Osteoblast (primary cell): ENCODE data around the gene F10. TPM values are rescaled to one million over a fixed set of nuclear protein-coding genes. Genes with fewer than 3 reads are reported as not detected.

ENCODE experiments used
- DNase-seq: peaks from one replicate; pipeline ENCODE4 v3.0.0; 2011; ENCODE audit warnings: low spot score, mixed read lengths; ENCODE audit not compliant: insufficient read length; ENCODE audit errors: missing footprints
- H2AFZ ChIP-seq: 2 replicates; pipeline ENCODE4 v1.6.0; 2011; ENCODE audit warnings: mild to moderate bottlenecking, low read length
- H3K27ac ChIP-seq: 2 replicates; pipeline ENCODE4 v1.5.1; 2011; ENCODE audit warnings: mild to moderate bottlenecking, low read depth, low read length, moderate library complexity
- H3K27me3 ChIP-seq: 2 replicates; pipeline ENCODE4 v1.6.0; 2012; ENCODE audit warnings: mild to moderate bottlenecking, control low read depth, inconsistent platforms, low read length, moderate library complexity; ENCODE audit not compliant: insufficient read depth
- H3K36me3 ChIP-seq: 2 replicates; pipeline ENCODE4 v1.5.1; 2011; ENCODE audit warnings: mild to moderate bottlenecking, low read length, control low read depth, moderate library complexity; ENCODE audit not compliant: insufficient read depth
- H3K4me1 ChIP-seq: 2 replicates; pipeline ENCODE4 v1.5.1; 2011; ENCODE audit warnings: mild to moderate bottlenecking, low read length, control low read depth, moderate library complexity; ENCODE audit not compliant: insufficient read depth
- H3K4me2 ChIP-seq: 2 replicates; pipeline ENCODE4 v1.6.0; 2011; ENCODE audit warnings: mild to moderate bottlenecking, low read length; ENCODE audit not compliant: insufficient read depth
- H3K4me3 ChIP-seq: fragments of 200-600 bp; sonication (generic); 3 replicates; pipeline ENCODE4 v1.5.1; 2012; ENCODE audit warnings: mild to moderate bottlenecking, low read length, inconsistent platforms; ENCODE audit not compliant: insufficient read depth
- H3K79me2 ChIP-seq: 2 replicates; pipeline ENCODE4 v1.6.0; 2012; ENCODE audit warnings: mild to moderate bottlenecking, low read length, control low read depth, inconsistent platforms; ENCODE audit not compliant: insufficient read depth
- H3K9me3 ChIP-seq: 2 replicates; pipeline ENCODE4 v1.5.1; 2011; ENCODE audit warnings: low read depth, low read length, control low read depth
- H4K20me1 ChIP-seq: 2 replicates; pipeline ENCODE4 v1.6.0; 2012; ENCODE audit warnings: mild to moderate bottlenecking, low read length, control low read depth; ENCODE audit not compliant: insufficient read depth
- CTCF ChIP-seq: IDR thresholded peaks from 2 replicates; pipeline ENCODE4 v1.5.1; 2011; ENCODE audit warnings: mild to moderate bottlenecking, low read depth, low read length, moderate library complexity; ENCODE audit errors: extremely low read depth
- total RNA-seq: library from RNA; depleted of rRNA; stranded (reverse); fragments of >200 nt; gene quantifications from 2 replicates; pipeline ENCODE4 v1.2.3, GENCODE V29; 2012

F10 gene
- total RNA-seq, 1 donor = not detected

- Histone ChIP-seq H3K4me1 (peaks cover 21% of the 10 kb centered on the region), H3K36me3 (peaks cover 44% of the 10 kb centered on the region), H3K27ac (peak overlapping the region; percentile 96), H3K27me3 (no peaks in the 10 kb centered on the region), H3K4me2 (no peak overlapping the region), H4K20me1 (no peaks in the 10 kb centered on the region), H2AFZ (no peak overlapping the region), H3K79me2 (peaks cover 28% of the 10 kb centered on the region), H3K9me3 (no peaks in the 10 kb centered on the region), H3K4me3 (no peak overlapping the region)
- no peak for DNase-seq
- TF ChIP-seq CTCF = no peak
These were observed 63.7 kb downstream of the F10 start for GRCh38 chr13:113186061-113186900.

GRCh38 chr13:113187263-113187669 is 64.7 kb downstream of the F10 start:
- no peaks in the 10 kb centered on the region for H4K20me1 ChIP-seq
- peak overlapping the region; percentile 39 for H3K4me3 ChIP-seq
- peaks cover 33% of the 10 kb centered on the region for H3K79me2 ChIP-seq
- H3K4me2 ChIP-seq = peak overlapping the region; percentile 79
- no peaks in the 10 kb centered on the region for H3K27me3 ChIP-seq
- no peaks in the 10 kb centered on the region for H3K9me3 ChIP-seq
- no peak for TF ChIP-seq CTCF
- peaks cover 53% of the 10 kb centered on the region for H3K36me3 ChIP-seq
- H3K27ac ChIP-seq = peak overlapping the region; percentile 96
- peaks cover 17% of the 10 kb centered on the region for H3K4me1 ChIP-seq
- DNase-seq = peak; percentile 95
- H2AFZ ChIP-seq = peak overlapping the region; percentile 66

GRCh38 chr13:113187883-113188665 is 65.5 kb downstream of the F10 start:
- Histone ChIP-seq H2AFZ (no peak overlapping the region), H4K20me1 (no peaks in the 10 kb centered on the region), H3K4me2 (peak overlapping the region; percentile 12), H3K79me2 (peaks cover 33% of the 10 kb centered on the region), H3K36me3 (peaks cover 56% of the 10 kb centered on the region), H3K4me1 (peaks cover 25% of the 10 kb centered on the region), H3K27ac (peak overlapping the region; percentile 71), H3K27me3 (no peaks in the 10 kb centered on the region), H3K9me3 (no peaks in the 10 kb centered on the region), H3K4me3 (no peak overlapping the region)
- no peak for TF ChIP-seq CTCF
- no peak for DNase-seq

GRCh38 chr13:113190181-113190580 is 67.6 kb downstream of the F10 start:
- H3K9me3 ChIP-seq = no peaks in the 10 kb centered on the region
- DNase-seq = no peak
- H4K20me1 ChIP-seq = no peaks in the 10 kb centered on the region
- H2AFZ ChIP-seq = no peak overlapping the region
- no peaks in the 10 kb centered on the region for H3K27me3 ChIP-seq
- no peak overlapping the region for H3K4me2 ChIP-seq
- H3K79me2 ChIP-seq = peaks cover 27% of the 10 kb centered on the region
- H3K27ac ChIP-seq = no peak overlapping the region
- no peak overlapping the region for H3K4me3 ChIP-seq
- no peak for TF ChIP-seq CTCF
- peaks cover 28% of the 10 kb centered on the region for H3K4me1 ChIP-seq
- peaks cover 57% of the 10 kb centered on the region for H3K36me3 ChIP-seq
